ENCODE data around the gene VAPB.

GRCh38 chr20:58402827-58403226 is 13.8 kb downstream of the VAPB start:
- TF ChIP-seq EZH2phosphoT487 (IDR thresholded peaks at IDR 0.05; ENCODE audit: low read depth), result no peak
- TF ChIP-seq, protein P1, sequence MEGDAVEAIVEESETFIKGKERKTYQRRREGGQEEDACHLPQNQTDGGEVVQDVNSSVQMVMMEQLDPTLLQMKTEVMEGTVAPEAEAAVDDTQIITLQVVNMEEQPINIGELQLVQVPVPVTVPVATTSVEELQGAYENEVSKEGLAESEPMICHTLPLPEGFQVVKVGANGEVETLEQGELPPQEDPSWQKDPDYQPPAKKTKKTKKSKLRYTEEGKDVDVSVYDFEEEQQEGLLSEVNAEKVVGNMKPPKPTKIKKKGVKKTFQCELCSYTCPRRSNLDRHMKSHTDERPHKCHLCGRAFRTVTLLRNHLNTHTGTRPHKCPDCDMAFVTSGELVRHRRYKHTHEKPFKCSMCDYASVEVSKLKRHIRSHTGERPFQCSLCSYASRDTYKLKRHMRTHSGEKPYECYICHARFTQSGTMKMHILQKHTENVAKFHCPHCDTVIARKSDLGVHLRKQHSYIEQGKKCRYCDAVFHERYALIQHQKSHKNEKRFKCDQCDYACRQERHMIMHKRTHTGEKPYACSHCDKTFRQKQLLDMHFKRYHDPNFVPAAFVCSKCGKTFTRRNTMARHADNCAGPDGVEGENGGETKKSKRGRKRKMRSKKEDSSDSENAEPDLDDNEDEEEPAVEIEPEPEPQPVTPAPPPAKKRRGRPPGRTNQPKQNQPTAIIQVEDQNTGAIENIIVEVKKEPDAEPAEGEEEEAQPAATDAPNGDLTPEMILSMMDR (IDR thresholded peaks at IDR 0.05; ENCODE audit: low read depth, low read length), result no peak

Measured in OCI-LY3 (cell line).